SU-DHL-6 (cell line): ENCODE measurements around the gene LDLRAD3.

Experiments used
- H2AFZ ChIP-seq: fragments of 200-600 bp; sonication (generic); 2 replicates; pipeline ENCODE4 v1.6.1; 2014; ENCODE audit warnings: low read depth, mild to moderate bottlenecking, moderate library complexity, mixed read lengths, antibody characterized with exemption, low read length; ENCODE audit not compliant: severe bottlenecking
- H3F3A ChIP-seq: fragments of 200-600 bp; shearing (Covaris generic); 2 replicates; pipeline ENCODE4 v1.6.0; 2016; ENCODE audit warnings: antibody characterized with exemption, mild to moderate bottlenecking; ENCODE audit not compliant: insufficient read depth
- H3K27ac ChIP-seq: fragments of 200-600 bp; sonication (generic); 2 replicates; pipeline ENCODE4 v1.5.1; 2016; ENCODE audit warnings: low read depth, mild to moderate bottlenecking, low read length, moderate library complexity, mixed read lengths
- H3K27me3 ChIP-seq: fragments of 200-600 bp; sonication (generic), shearing (Covaris generic); 2 replicates; pipeline ENCODE4 v1.6.0; 2014; ENCODE audit warnings: mild to moderate bottlenecking, low read length
- H3K36me3 ChIP-seq: fragments of 200-600 bp; sonication (generic); 2 replicates; pipeline ENCODE4 v1.6.1; 2014; ENCODE audit warnings: mild to moderate bottlenecking, low read length, mixed read lengths
- H3K4me2 ChIP-seq: fragments of 300-600, 200-600 bp; shearing (Covaris generic), sonication (generic); 2 replicates; pipeline ENCODE4 v1.6.0; 2014; ENCODE audit warnings: low read length, low read depth, mild to moderate bottlenecking; ENCODE audit not compliant: poor library complexity, severe bottlenecking
- H3K4me3 ChIP-seq: fragments of 200-600 bp; sonication (generic); 2 replicates; pipeline ENCODE4 v1.5.1; 2014; ENCODE audit warnings: antibody characterized with exemption, low read length, mild to moderate bottlenecking, mixed read lengths; ENCODE audit not compliant: insufficient read depth, poor library complexity, severe bottlenecking
- H3K79me2 ChIP-seq: fragments of 200-600 bp; sonication (generic); 2 replicates; pipeline ENCODE4 v1.6.1; 2014; ENCODE audit warnings: mild to moderate bottlenecking, low read length, moderate library complexity; ENCODE audit not compliant: insufficient read depth
- H3K9ac ChIP-seq: fragments of 200-600 bp; sonication (generic); 2 replicates; pipeline ENCODE4 v1.7.0; 2014; ENCODE audit warnings: mild to moderate bottlenecking, low read length
- H3K9me2 ChIP-seq: fragments of 200-600 bp; sonication (generic); replicated peaks from 2 replicates; pipeline ENCODE4 v1.6.1; 2014; ENCODE audit warnings: low read length; ENCODE audit not compliant: insufficient read depth
- H3K9me3 ChIP-seq: fragments of 200-600 bp; sonication (generic); 2 replicates; pipeline ENCODE4 v1.6.1; 2014; ENCODE audit warnings: low read length, mixed read lengths; ENCODE audit not compliant: insufficient read depth
- H4K20me1 ChIP-seq: fragments of 200-600 bp; sonication (generic); 2 replicates; pipeline ENCODE4 v1.6.1; 2014; ENCODE audit warnings: low read depth, mild to moderate bottlenecking, antibody characterized with exemption, low read length, moderate library complexity, mixed read lengths
- CTCF ChIP-seq: fragments of 200-600 bp; sonication (generic); IDR thresholded peaks from one replicate; pipeline ENCODE4 v1.5.1; 2017; ENCODE audit warnings: antibody characterized with exemption, mild to moderate bottlenecking, low read length, moderate library complexity; ENCODE audit not compliant: insufficient read depth, poor library complexity, severe bottlenecking
- EZH2phosphoT487 ChIP-seq: fragments of 200-600 bp; sonication (generic), shearing (Covaris generic); conservative IDR thresholded peaks from 2 replicates; pipeline ENCODE4 v1.6.1; 2018; ENCODE audit warnings: mild to moderate bottlenecking, antibody characterized with exemption, low read length, moderate library complexity, mixed read lengths

Gene LDLRAD3

GRCh38 chr11:36251823-36252222, 308.0 kb downstream of the LDLRAD3 start:
- Histone ChIP-seq H3K9ac (no peak overlapping the region), H3K27me3 (0 out of 2 replicates have a peak, but pooled peaks cover 3% of the 10 kb centered on the region), H2AFZ (no peak overlapping the region), H3K4me2 (no peak overlapping the region), H3F3A (no peaks in the 10 kb centered on the region), H3K36me3 (no peaks in the 10 kb centered on the region), H3K4me3 (no peak overlapping the region), H3K9me2 (no peaks in the 10 kb centered on the region; the same call in 1 of the 2 replicates), H3K27ac (no peak overlapping the region), H3K79me2 (no peaks in the 10 kb centered on the region), H4K20me1 (no peaks in the 10 kb centered on the region), H3K9me3 (no peaks in the 10 kb centered on the region)
- TF ChIP-seq EZH2phosphoT487 (no peak), CTCF (no peak)

GRCh38 chr11:36253238-36253637, 309.4 kb downstream of the LDLRAD3 start:
- Histone ChIP-seq H3K9me2 (no peaks in the 10 kb centered on the region), H3K9ac (no peak overlapping the region), H3K79me2 (no peaks in the 10 kb centered on the region), H3K36me3 (no peaks in the 10 kb centered on the region), H2AFZ (no peak overlapping the region), H3K27ac (no peak overlapping the region), H3K4me3 (no peak overlapping the region), H3F3A (no peaks in the 10 kb centered on the region), H3K9me3 (no peaks in the 10 kb centered on the region), H4K20me1 (no peaks in the 10 kb centered on the region), H3K27me3 (no peaks in the 10 kb centered on the region), H3K4me2 (no peak overlapping the region)
- TF ChIP-seq EZH2phosphoT487 (no peak), CTCF (no peak)

- H3K4me2 ChIP-seq: no peak overlapping the region
- H3K4me3 ChIP-seq: no peak overlapping the region
- H3K27me3 ChIP-seq: no peaks in the 10 kb centered on the region
- H4K20me1 ChIP-seq: no peaks in the 10 kb centered on the region
- no peak overlapping the region for H2AFZ ChIP-seq
- no peaks in the 10 kb centered on the region for H3K9me2 ChIP-seq
- no peaks in the 10 kb centered on the region for H3K79me2 ChIP-seq
- no peak for TF ChIP-seq CTCF
- TF ChIP-seq EZH2phosphoT487: no peak
- no peaks in the 10 kb centered on the region for H3F3A ChIP-seq
- H3K27ac ChIP-seq: no peak overlapping the region
- H3K9me3 ChIP-seq: no peaks in the 10 kb centered on the region
- no peak overlapping the region for H3K9ac ChIP-seq
- no peaks in the 10 kb centered on the region for H3K36me3 ChIP-seq
These were observed 310.9 kb downstream of the LDLRAD3 start for GRCh38 chr11:36254713-36255112.
